A673 (cell line): ENCODE results near the gene SUN1.

Experiments used
- CTCF ChIP-seq: fragments of 300-800, 200-600 bp; sonication (generic); conservative IDR thresholded peaks from 2 replicates; pipeline ENCODE4 v1.5.1; 2017; ENCODE audit warnings: low read depth, mild to moderate bottlenecking, antibody characterized with exemption, low read length, moderate library complexity, mixed read lengths
- EZH2 ChIP-seq: fragments of 200-600 bp; sonication (generic); IDR thresholded peaks from 2 replicates; pipeline ENCODE4 v1.6.1; 2017; ENCODE audit warnings: borderline replicate concordance, low read depth, mild to moderate bottlenecking, mixed read lengths, antibody characterized with exemption, low read length; ENCODE audit not compliant: poor library complexity, severe bottlenecking

DNA sequence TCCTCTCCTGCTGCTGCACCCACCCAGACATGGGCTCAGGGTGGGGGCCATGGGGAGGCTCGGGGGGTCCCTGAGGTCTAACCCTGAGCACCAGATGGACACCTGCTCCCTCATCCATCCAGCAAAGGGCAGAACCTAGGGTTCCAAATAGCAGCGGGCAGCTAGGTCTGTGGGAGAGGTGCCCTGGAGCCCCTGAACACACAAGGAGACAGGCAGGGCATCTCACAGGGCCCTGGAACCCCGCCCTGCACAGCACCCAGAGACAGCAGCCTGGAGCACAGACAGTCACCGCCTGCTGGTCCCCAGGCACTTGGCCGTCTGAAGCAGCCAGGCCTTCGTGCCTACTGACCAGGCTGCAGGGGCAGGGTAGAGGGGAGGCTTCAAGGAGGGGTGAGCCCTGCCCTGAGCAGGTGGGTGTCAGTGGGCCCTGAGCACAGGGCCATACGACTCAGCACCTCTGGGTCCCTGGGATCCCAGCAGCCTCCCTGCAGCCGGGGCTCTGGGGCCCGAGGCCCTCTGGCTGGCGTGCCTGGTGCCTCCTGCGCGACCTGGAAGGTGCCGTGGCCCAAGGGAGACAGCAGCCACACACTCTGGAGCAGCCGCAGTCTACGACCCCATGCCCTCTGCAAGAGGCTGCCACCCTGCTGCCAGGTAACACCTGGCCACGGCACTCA lies 82.4 kb downstream of the SUN1 start:
- TF ChIP-seq CTCF, result no peak
- no peak for TF ChIP-seq EZH2
